Dermis blood vessel endothelial cell (primary cell): ENCODE measurements around the gene SLC4A9. TPM values are rescaled to one million over a fixed set of nuclear protein-coding genes. Genes with fewer than 3 reads are reported as not detected.

Experiments used
- DNase-seq: peaks from one replicate; pipeline ENCODE4 v3.0.0; 2010
- total RNA-seq: library from RNA; depleted of rRNA; stranded (reverse); fragments of >200 nt; gene quantifications from 2 replicates; pipeline ENCODE4 v1.2.3, GENCODE V29; 2014

SLC4A9 gene, protein sequence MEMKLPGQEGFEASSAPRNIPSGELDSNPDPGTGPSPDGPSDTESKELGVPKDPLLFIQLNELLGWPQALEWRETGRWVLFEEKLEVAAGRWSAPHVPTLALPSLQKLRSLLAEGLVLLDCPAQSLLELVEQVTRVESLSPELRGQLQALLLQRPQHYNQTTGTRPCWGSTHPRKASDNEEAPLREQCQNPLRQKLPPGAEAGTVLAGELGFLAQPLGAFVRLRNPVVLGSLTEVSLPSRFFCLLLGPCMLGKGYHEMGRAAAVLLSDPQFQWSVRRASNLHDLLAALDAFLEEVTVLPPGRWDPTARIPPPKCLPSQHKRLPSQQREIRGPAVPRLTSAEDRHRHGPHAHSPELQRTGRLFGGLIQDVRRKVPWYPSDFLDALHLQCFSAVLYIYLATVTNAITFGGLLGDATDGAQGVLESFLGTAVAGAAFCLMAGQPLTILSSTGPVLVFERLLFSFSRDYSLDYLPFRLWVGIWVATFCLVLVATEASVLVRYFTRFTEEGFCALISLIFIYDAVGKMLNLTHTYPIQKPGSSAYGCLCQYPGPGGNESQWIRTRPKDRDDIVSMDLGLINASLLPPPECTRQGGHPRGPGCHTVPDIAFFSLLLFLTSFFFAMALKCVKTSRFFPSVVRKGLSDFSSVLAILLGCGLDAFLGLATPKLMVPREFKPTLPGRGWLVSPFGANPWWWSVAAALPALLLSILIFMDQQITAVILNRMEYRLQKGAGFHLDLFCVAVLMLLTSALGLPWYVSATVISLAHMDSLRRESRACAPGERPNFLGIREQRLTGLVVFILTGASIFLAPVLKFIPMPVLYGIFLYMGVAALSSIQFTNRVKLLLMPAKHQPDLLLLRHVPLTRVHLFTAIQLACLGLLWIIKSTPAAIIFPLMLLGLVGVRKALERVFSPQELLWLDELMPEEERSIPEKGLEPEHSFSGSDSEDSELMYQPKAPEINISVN
- not detected in 2 replicates for total RNA-seq

DNA sequence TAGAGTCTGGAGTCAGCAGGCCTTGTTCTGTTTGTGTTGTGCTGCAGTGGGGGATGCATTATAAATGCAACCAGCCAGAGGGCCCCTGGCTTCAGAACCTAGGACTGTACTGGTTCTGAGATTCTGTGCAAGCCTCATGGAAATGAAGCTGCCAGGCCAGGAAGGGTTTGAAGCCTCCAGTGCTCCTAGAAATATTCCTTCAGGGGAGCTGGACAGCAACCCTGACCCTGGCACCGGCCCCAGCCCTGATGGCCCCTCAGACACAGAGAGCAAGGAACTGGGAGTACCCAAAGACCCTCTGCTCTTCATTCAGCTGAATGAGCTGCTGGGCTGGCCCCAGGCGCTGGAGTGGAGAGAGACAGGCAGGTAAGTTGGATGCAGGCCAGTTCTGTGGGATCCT, at the start of gene SLC4A9:
Gene SLC4A9, plus strand, starts transcription at position 94 of the 400 bp plus-strand sequence. Its CDS starts 43 bp downstream, at position 137.
- no peak for DNase-seq

DNA sequence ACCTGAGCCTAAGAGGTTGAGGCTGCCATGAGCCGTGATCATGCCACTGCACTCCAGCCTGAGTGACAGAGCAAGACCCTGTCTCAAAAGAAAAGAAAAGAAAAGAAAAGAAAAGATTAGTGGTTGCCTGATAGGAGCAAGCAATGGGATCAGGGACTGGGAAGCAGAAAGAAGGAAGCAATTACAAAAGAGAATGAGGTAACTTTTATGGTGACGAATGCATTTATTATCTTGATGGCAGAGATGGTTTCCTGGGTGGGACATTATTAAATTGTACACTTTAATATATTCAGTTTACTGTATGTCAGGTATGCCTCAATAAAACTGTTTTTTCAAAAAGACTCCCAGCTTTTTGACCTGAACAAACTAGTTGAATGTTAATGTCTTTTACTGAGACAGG, 49.6 kb upstream of the SLC4A9 start:
- DNase-seq: no peak

GRCh38 chr5:140311011-140311467, 49.0 kb upstream of the SLC4A9 start:
- DNase-seq: peak; percentile 94

- DNase-seq: peak; percentile 98
Observed at GRCh38 chr5:140312067-140312790, 47.8 kb upstream of the SLC4A9 start.

- DNase-seq: peak; percentile 48
Observed at GRCh38 chr5:140312791-140313189, 47.2 kb upstream of the SLC4A9 start.

DNA sequence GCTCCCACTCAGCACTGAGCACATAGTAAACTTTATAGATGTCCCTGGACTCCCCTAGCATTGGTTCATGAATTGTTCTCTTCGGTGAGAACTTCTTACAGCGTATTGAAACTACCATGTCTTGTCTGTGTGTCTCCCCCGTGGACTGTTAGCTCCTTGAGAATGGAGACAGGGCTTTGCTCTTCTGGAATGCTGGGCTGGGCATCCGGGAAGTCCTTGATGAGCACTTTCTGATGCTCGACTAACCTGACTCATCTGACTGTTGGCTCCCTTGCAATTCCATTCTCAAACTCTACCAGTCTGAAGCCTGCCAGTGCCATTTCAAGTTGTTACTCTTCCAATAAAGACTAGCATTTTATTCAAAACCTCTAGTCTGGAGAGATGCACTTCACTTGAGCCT, 42.1 kb upstream of the SLC4A9 start:
- peak; percentile 65 for DNase-seq

GRCh38 chr5:140318792-140319191, 41.2 kb upstream of the SLC4A9 start:
- no peak for DNase-seq

- no peak for DNase-seq
Observed at GRCh38 chr5:140319833-140320232, 40.2 kb upstream of the SLC4A9 start.

GRCh38 chr5:140321796-140322195, 38.2 kb upstream of the SLC4A9 start:
- no peak for DNase-seq

- DNase-seq: peak; percentile 91
Observed at GRCh38 chr5:140322751-140323731, 37.0 kb upstream of the SLC4A9 start.

DNA sequence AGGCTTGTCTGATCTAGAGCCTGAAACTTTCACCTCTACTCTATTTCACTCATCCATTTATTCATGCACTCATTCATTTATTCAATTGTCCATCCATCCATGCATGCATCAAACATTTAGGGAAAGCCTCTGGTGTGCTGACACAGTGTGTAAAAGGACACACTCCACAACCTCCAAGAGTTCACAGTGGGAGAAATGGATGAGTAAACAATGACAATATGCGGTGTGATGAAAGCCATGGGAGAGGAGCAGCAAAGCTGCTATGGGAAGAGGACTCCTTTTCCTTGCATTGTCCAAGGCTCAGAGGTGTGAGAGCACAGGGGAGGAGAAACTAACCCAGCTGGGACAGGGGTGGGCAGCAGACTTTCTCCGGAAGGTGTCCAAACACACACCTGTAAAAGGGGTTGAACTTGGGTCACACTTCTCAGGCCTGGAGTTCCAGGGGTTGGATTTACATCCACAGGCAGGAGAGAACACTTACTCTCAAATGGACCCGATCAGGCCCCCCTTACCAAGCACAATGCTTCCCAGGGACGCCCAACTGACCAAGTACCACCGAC, 35.9 kb upstream of the SLC4A9 start:
- DNase-seq: no peak

GRCh38 chr5:140324617-140325241, 35.3 kb upstream of the SLC4A9 start:
- no peak for DNase-seq

GRCh38 chr5:140325486-140325885, 34.5 kb upstream of the SLC4A9 start:
- DNase-seq: no peak

DNA sequence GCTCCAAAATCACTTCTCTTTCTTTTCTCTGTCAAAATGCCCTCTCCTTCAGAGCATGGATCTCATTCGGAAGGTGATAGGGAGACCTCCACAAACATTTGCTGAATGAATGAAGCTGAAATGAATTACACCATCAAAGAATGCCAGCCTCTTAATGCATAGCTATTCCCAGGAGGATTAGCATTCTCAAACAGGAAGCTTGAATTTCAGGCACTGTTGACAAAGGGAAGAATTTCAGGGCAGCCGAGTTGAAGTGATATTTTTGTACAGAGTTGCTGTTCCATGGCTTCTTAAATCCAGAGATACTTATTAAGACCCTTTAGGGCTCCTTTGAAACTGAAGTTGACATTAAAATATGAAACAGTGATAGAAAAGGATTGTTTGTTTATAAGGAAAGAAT, 32.4 kb upstream of the SLC4A9 start:
- peak; percentile 83 for DNase-seq

GRCh38 chr5:140328036-140328764, 31.8 kb upstream of the SLC4A9 start:
- DNase-seq: no peak

DNA sequence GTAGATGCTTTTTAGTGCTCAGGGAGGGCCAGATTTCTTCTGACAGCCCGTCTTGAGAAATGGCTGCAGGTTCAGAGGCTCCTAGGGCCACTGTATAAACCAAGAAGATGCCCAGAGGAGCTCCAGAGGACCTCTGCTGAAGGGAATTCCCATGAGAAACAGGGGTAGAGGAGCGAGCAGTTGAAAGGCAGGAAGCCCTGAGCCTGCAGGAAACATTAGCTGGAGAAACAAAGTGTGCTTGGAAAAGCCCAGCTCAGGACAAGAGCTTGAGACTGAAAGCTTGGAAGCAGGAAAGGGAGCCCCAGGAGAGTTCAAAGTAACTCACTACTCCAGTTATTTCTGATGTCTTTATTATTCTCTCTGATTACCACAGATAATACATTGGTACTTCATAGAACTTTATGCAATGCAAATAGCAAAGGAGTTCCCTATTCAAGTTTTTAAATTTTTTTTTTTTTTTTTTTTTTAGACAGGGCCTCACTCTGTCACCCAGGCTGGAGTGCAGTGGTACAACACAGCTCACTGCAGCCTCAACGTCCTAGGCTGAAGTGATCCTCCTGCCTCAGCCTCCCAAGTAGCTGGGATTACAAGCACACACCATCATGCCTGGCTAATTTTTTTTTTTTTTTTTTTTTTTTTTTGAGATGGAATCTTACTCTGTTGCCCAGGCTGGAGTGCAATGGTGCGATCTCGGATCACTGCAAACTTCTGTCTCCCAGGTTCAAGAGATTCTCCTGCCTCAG, 30.1 kb upstream of the SLC4A9 start:
- DNase-seq: peak; percentile 94

- DNase-seq: no peak
Observed at GRCh38 chr5:140331638-140332037, 28.4 kb upstream of the SLC4A9 start.

- no peak for DNase-seq
Observed at GRCh38 chr5:140336388-140336787, 23.6 kb upstream of the SLC4A9 start.

GRCh38 chr5:140337880-140338279, 22.1 kb upstream of the SLC4A9 start:
- no peak for DNase-seq
